Rectal smooth muscle tissue (tissue), 1 donor: ENCODE data around the gene MTNR1A.
A peak's percentile ranks its signal among the peaks of the same experiment; 100 is the strongest.

Experiments used
- H3K27ac ChIP-seq: one replicate; pipeline ENCODE4 v1.7.0; 2013; ENCODE audit warnings: low read depth, low read length, inconsistent platforms
- H3K27me3 ChIP-seq: one replicate; pipeline ENCODE4 v1.7.0; 2013; ENCODE audit warnings: low read length; ENCODE audit not compliant: control insufficient read depth, insufficient read depth
- H3K36me3 ChIP-seq: one replicate; pipeline ENCODE4 v1.7.0; 2013; ENCODE audit warnings: low read length; ENCODE audit not compliant: control insufficient read depth, insufficient read depth
- H3K4me1 ChIP-seq: one replicate; pipeline ENCODE4 v1.7.0; 2013; ENCODE audit warnings: low read length; ENCODE audit not compliant: control insufficient read depth, insufficient read depth
- H3K4me3 ChIP-seq: one replicate; pipeline ENCODE4 v1.7.0; 2013; ENCODE audit warnings: low read length
- H3K9ac ChIP-seq: one replicate; pipeline ENCODE4 v1.7.0; 2013; ENCODE audit warnings: low read length

Gene MTNR1A

DNA sequence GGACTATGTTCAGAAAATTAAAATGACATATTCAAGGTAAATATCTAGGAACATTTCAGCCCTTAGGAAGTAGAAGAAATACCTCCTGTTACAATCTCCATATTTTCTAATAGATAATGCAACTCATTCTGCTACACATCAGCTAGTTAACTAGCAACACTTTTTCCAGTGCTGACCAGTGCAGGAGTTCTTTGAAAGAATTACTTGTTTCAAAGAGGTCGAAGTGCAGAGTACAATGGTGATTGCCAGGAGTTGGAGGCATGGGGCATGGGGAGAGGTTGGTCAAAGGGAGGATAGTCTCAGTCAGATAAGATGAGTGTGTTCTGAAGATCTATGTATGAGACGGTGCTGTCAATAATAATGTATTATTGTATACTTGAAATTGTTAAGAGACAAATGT lies 53.1 kb downstream of the MTNR1A start:
- Histone ChIP-seq H3K9ac (no peak overlapping the region), H3K27me3 (no peaks in the 10 kb centered on the region), H3K4me3 (no peak overlapping the region), H3K27ac (no peak overlapping the region), H3K4me1 (no peaks in the 10 kb centered on the region), H3K36me3 (no peaks in the 10 kb centered on the region)

DNA sequence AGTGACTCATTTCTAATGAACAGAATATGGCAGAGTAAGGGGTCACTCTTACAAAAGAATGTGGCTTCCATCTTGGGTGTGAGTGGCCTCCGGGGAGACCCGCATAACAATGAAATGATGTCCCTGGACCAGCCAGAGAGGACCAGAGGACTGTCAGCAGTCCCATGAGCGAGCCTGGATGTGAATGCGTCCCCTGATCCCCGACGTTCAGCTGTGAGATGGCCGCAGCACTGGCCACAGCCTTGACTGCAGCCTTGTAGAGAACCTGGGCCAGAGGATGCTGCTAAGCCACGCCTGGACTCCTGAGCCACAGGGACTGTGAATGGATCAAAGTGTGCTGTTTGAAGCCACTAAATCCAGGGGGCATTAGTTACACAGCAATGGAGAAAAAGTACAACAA lies 53.8 kb downstream of the MTNR1A start:
- Histone ChIP-seq H3K27ac (no peak overlapping the region), H3K9ac (no peak overlapping the region), H3K36me3 (no peaks in the 10 kb centered on the region), H3K27me3 (no peaks in the 10 kb centered on the region), H3K4me1 (no peaks in the 10 kb centered on the region), H3K4me3 (no peak overlapping the region)

DNA sequence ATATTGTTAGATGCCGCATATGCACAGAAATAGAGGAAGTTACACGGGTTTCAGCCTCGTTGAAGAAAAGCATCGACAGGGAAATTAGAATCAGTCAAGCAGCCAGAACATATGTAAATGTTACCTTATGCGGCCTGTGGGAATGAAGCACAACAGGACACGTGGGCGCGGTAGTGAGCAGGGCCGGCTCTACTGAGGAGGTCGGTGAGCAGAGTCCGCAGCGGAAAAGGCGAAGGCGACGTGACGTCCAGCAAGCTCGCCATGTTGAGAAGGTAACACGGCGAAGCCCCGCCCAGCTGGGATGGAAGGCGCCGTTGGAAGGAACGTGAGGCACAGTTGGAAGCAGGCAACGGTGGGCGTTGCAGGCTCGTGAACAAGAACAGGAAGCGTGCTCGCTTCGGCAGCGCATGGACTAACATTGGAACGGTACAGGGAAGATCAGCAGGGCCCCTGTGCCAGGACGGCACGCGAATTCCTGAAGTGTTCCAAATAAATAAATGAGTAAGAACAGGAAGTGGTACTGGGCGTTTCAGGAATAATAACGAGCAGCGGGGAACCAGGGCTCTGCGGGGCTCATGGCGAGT lies 54.6 kb downstream of the MTNR1A start:
- H3K36me3 ChIP-seq = no peaks in the 10 kb centered on the region
- H3K27ac ChIP-seq = no peak overlapping the region
- no peaks in the 10 kb centered on the region for H3K4me1 ChIP-seq
- no peak overlapping the region for H3K9ac ChIP-seq
- H3K27me3 ChIP-seq = no peaks in the 10 kb centered on the region
- no peak overlapping the region for H3K4me3 ChIP-seq

DNA sequence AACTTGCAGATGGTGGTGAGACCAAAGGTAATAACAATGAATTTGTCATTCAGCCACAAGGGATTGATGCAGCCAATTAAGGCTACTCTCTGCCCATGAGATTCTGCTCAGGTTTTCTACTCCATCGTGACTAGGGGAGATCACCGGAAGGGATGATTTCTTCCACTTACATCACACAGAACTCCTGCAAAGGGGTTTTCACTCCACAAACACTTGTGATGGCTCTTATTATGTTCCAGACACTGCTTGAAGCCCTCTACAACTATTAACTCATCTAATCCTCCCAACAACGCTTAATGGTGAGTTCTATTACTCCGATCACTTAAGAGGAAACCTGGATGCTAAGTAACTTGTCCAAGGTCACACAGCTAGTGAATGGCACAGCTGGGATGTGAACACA lies 55.9 kb downstream of the MTNR1A start:
- Histone ChIP-seq H3K27ac (no peak overlapping the region), H3K36me3 (no peaks in the 10 kb centered on the region)

DNA sequence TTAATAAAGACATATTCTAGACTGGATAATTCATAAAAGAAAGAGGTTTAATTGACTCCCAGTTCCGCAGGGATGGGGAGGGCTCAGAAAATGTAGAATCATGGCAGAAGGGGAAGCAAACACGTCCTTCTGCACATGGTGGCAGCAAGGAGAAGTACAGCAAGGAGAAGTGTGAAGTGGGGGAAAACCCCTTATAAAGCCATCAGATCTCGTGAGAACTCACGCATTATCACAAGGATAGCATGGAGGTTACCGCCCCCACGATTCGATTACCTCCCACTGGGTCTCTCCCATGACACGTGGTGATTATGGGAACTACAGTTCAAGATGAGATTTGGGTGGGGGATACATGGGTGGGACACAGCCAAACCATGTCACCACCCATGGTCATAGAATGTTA lies 58.3 kb downstream of the MTNR1A start:
- no peak overlapping the region for H3K27ac ChIP-seq
- H3K27me3 ChIP-seq = no peaks in the 10 kb centered on the region
- no peak overlapping the region for H3K9ac ChIP-seq
- H3K36me3 ChIP-seq = no peaks in the 10 kb centered on the region
- no peaks in the 10 kb centered on the region for H3K4me1 ChIP-seq
- no peak overlapping the region for H3K4me3 ChIP-seq

More for the DNA sequence above, 55.9 kb downstream of the MTNR1A start:
- no peaks in the 10 kb centered on the region for H3K4me1 ChIP-seq
- H3K27me3 ChIP-seq = no peaks in the 10 kb centered on the region
- H3K4me3 ChIP-seq = no peak overlapping the region
- H3K9ac ChIP-seq = no peak overlapping the region

DNA sequence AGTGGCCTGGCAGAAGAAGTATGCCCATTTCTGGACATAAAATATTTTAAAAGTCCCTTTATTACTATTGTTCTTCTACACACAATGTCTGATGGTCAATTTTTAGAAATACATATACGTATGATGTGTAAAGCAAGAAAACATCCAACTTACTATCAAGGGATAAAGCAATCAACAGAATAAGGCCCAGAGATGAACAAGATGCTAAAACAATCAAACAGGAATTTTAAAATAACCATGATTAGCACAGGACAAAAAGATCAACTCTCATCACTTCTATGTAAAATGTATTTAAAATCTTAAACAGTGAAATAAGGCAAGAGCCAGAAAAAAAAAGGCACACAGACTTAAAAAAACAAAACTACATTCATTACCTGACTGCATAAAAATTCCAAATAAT lies 60.9 kb downstream of the MTNR1A start:
- Histone ChIP-seq H3K27ac (no peak overlapping the region), H3K4me3 (no peak overlapping the region), H3K27me3 (no peaks in the 10 kb centered on the region), H3K4me1 (no peaks in the 10 kb centered on the region), H3K36me3 (no peaks in the 10 kb centered on the region), H3K9ac (no peak overlapping the region)

DNA sequence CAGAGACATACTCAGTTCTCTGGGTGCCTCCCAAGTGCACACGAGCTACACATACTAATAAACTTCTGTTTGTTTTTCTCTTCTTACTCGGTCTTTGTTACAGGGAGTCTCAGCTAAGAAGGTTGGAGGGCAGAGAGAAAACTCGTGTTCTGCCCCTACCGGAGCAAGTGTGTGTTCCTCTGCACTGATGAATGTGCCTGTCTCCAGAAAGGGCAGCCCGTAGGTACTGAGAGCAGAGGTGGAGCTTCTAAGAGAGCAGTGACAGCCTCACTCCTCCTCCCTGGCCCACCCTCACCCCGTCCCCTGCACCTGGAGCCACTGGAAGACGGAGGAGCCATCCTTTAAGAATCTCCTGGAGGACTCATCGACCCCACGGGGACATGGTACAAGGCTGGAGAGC lies 67.6 kb downstream of the MTNR1A start:
- H3K36me3 ChIP-seq = no peaks in the 10 kb centered on the region
- no peak overlapping the region for H3K9ac ChIP-seq
- no peak overlapping the region for H3K4me3 ChIP-seq
- H3K27ac ChIP-seq = no peak overlapping the region
- no peaks in the 10 kb centered on the region for H3K4me1 ChIP-seq
- no peaks in the 10 kb centered on the region for H3K27me3 ChIP-seq

DNA sequence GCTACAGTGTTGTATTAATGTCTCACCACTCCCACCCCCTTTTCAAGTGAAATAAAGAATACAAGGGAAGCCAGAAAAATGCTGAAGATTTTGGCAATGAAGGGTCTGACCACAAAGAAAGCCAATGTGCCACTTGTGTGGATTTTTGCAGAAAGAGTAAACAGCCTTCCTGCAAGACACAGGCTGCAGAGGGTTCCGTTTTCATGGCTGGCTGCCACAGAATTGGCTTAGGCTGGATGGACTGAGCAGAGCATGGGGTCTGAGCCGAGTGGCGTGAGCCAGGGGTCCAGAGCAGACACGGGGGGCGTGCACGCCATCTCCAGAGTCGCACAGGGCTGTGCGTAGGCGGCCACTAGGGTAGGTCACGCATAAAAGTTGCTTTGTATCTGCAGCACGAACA lies 69.2 kb downstream of the MTNR1A start:
- Histone ChIP-seq H3K4me1 (no peaks in the 10 kb centered on the region), H3K27me3 (no peaks in the 10 kb centered on the region), H3K36me3 (no peaks in the 10 kb centered on the region), H3K9ac (no peak overlapping the region), H3K27ac (no peak overlapping the region), H3K4me3 (peak overlapping the region; percentile 42)

DNA sequence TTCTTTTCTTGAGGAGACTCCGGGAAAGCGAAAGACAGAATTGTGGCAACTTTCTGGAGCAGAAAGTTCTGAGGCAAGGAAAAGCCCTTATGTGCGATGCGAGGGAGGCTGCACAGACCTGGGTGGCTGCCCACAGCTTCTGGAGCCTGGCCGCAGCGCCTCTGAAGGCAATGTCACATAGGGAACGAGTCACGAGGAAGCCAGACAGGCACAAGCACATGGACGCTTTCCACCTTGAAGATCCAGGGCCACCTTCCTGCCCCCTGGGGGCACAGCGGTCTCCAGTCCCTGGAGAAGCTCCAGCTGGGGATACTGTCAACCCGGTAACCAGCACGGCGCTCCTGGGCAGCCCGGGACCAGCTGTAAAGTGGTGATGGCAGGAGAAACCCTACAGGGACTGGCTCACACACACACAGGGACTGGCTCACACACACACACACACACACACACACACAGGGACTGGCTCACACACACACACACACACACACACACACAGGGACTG lies 69.8 kb downstream of the MTNR1A start:
- H3K27me3 ChIP-seq = no peaks in the 10 kb centered on the region
- no peak overlapping the region for H3K27ac ChIP-seq
- H3K4me1 ChIP-seq = no peaks in the 10 kb centered on the region
- no peaks in the 10 kb centered on the region for H3K36me3 ChIP-seq
- no peak overlapping the region for H3K9ac ChIP-seq
- peak overlapping the region; percentile 62 for H3K4me3 ChIP-seq

DNA sequence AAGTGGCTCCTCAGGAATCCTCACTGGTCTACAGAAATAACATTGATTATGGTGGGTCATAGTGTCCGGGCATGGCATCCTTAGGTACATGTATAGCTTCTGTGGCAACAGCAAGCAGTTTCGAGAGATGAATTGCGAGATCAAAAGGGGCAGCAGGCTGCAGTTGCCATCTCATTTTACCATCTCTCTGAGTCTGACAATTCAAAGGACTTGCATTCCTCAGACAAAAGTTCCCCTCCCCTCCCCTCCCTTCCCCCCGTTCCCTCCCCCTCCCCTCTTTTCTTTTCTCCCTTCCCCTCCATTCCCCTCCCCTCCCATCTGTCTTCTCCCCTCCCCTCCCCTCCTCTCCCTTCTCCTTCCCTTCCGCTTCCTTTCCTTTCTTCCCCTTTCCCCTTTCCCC lies 70.2 kb downstream of the MTNR1A start:
- no peak overlapping the region for H3K9ac ChIP-seq
- H3K27ac ChIP-seq = no peak overlapping the region
- H3K27me3 ChIP-seq = no peaks in the 10 kb centered on the region
- H3K4me1 ChIP-seq = no peaks in the 10 kb centered on the region
- no peaks in the 10 kb centered on the region for H3K36me3 ChIP-seq
- H3K4me3 ChIP-seq = peak overlapping the region; percentile 62

DNA sequence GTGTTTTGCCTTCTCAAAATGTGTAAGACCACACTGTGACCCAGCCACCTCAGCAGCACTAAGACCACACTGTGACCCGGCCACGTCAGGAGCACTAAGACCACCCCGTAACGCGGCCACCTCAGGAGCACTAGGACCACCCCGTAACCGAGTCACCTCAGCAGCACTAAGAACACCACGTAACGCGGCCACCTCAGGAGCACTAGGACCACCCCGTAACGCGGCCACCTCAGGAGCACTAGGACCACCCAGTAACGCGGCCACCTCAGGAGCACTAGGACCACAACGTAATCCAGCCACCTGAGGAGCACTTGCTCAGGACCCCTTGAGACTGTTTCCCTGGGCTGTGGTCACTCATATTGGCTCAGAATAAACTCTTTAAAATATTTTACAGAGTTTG lies 71.7 kb downstream of the MTNR1A start:
- H3K4me1 ChIP-seq = no peaks in the 10 kb centered on the region
- H3K27ac ChIP-seq = no peak overlapping the region
- no peaks in the 10 kb centered on the region for H3K27me3 ChIP-seq
- no peak overlapping the region for H3K4me3 ChIP-seq
- no peaks in the 10 kb centered on the region for H3K36me3 ChIP-seq
- H3K9ac ChIP-seq = no peak overlapping the region
